Endothelial cell of umbilical vein (primary cell): ENCODE data around the gene MTHFR. TPM values are rescaled to one million over a fixed set of nuclear protein-coding genes. Genes with fewer than 3 reads are reported as not detected.

Experiments used
- BruUV-seq: library from RNA; stranded (reverse); fragments of 400-500 nt; replicated peaks from 2 replicates; lab custom pipeline; 2021; lab: Mats Ljungman, UMichigan
- CTCF ChIA-PET: fragments of 300-600, 350-600 bp; sonication (Branson Sonifier 250); formaldehyde crosslinking; loops from one replicate; lab custom pipeline; 2021; ENCODE audit warnings: antibody characterized with exemption, inconsistent platforms; lab: Charles Lee
- POLR2A ChIA-PET: fragments of 300-600, 350-600 bp; sonication (Branson Sonifier 250); formaldehyde crosslinking; loops from one replicate; lab custom pipeline; 2021; ENCODE audit warnings: antibody characterized with exemption, inconsistent platforms; lab: Charles Lee
- DNase-seq: peaks from one replicate; pipeline ENCODE4 v3.0.0-alpha.2; 2011; ENCODE audit warnings: low read depth, low spot score
- FAIRE-seq: peaks from 2 replicates; lab custom pipeline; 2011; peaks lifted over from hg19 to GRCh38; lab: Jason Lieb, UNC
- H2AFZ ChIP-seq: 2 replicates; pipeline ENCODE4 v1.6.0; 2012; ENCODE audit warnings: low read depth, low read length, control low read depth, inconsistent platforms
- H3K27ac ChIP-seq: 2 replicates; pipeline ENCODE4 v1.5.1; 2011; ENCODE audit warnings: low read depth, mild to moderate bottlenecking, control low read depth, low read length, moderate library complexity; ENCODE audit not compliant: insufficient read depth
- H3K27me3 ChIP-seq, 2 experiments: 2 replicates each; pipeline versions ENCODE4 v1.6.0 to v1.6.1; 2011; ENCODE audit warnings: low read length in 2 of 2, mixed read lengths in 1 of 2; ENCODE audit not compliant: control insufficient read depth in 2 of 2, insufficient read depth in 2 of 2
- H3K36me3 ChIP-seq, 2 experiments: 2 replicates in 1 of 2; 3 replicates in 1 of 2; pipeline ENCODE4 v1.5.1; 2011; ENCODE audit warnings: low read length in 2 of 2, mild to moderate bottlenecking in 1 of 2, moderate library complexity in 1 of 2; ENCODE audit not compliant: control insufficient read depth in 2 of 2, insufficient read depth in 2 of 2; ENCODE audit errors: extremely low read depth in 1 of 2
- H3K4me1 ChIP-seq: 3 replicates; pipeline ENCODE4 v1.5.1; 2011; ENCODE audit warnings: mild to moderate bottlenecking, low read length; ENCODE audit not compliant: control insufficient read depth, insufficient read depth; ENCODE audit errors: extremely low read depth
- H3K4me2 ChIP-seq: 2 replicates; pipeline ENCODE4 v1.6.1; 2011; ENCODE audit warnings: low read length, control low read depth, mixed read lengths; ENCODE audit not compliant: insufficient read depth
- H3K4me3 ChIP-seq, 3 experiments: fragments of 200-600 bp in 1 of 3; sonication (generic), shearing (Covaris generic) in 1 of 3; replicated peaks in 1 of 3; 2 replicates each; pipeline ENCODE4 v1.5.1; 2011 to 2016; ENCODE audit warnings: control low read depth in 3 of 3, low read length in 3 of 3, mild to moderate bottlenecking in 2 of 3, inconsistent platforms in 1 of 3, low read depth in 1 of 3, moderate library complexity in 1 of 3; ENCODE audit not compliant: insufficient read depth in 1 of 3
- H3K79me2 ChIP-seq: 2 replicates; pipeline ENCODE4 v1.6.0; 2012; ENCODE audit warnings: low read length, inconsistent platforms; ENCODE audit not compliant: control insufficient read depth, insufficient read depth
- H3K9ac ChIP-seq: replicated peaks from 2 replicates; pipeline ENCODE3; 2011; ENCODE audit warnings: low read length, control low read depth; ENCODE audit not compliant: insufficient read depth; ENCODE audit errors: extremely low read depth
- H3K9me1 ChIP-seq: replicated peaks from 3 replicates; pipeline ENCODE4 v1.6.0; 2011; ENCODE audit warnings: mild to moderate bottlenecking, low read length; ENCODE audit not compliant: control insufficient read depth, insufficient read depth; ENCODE audit errors: extremely low read depth
- H3K9me3 ChIP-seq: replicated peaks from 2 replicates; pipeline ENCODE4 v1.5.1; 2012; ENCODE audit warnings: low read length, inconsistent platforms; ENCODE audit not compliant: control insufficient read depth, insufficient read depth
- H4K20me1 ChIP-seq: replicated peaks from 2 replicates; pipeline ENCODE3; 2011; ENCODE audit warnings: mild to moderate bottlenecking, low read length; ENCODE audit not compliant: control insufficient read depth, insufficient read depth; ENCODE audit errors: extremely low read depth
- CTCF ChIP-seq, 2 donors: IDR thresholded peaks; 1 replicate in 1 of 2; 2 replicates in 1 of 2; pipeline ENCODE4 v1.5.1; 2011; ENCODE audit warnings: low read length in 2 of 2, mild to moderate bottlenecking in 2 of 2, moderate library complexity in 2 of 2, control low read depth in 1 of 2, inconsistent platforms in 1 of 2, low read depth in 1 of 2; ENCODE audit not compliant: insufficient read depth in 1 of 2; ENCODE audit errors: extremely low read depth in 1 of 2
- EZH2 ChIP-seq: IDR thresholded peaks from 2 replicates; pipeline ENCODE4 v1.6.1; 2012; ENCODE audit warnings: borderline replicate concordance, low read depth, mild to moderate bottlenecking, moderate library complexity, low read length, inconsistent platforms; ENCODE audit not compliant: severe bottlenecking
- FOS ChIP-seq: IDR thresholded peaks from 2 replicates; pipeline ENCODE4 v1.6.1; 2011; ENCODE audit warnings: mild to moderate bottlenecking, low read length, moderate library complexity, borderline replicate concordance; ENCODE audit not compliant: insufficient read depth
- GATA2 ChIP-seq: IDR thresholded peaks from 2 replicates; pipeline ENCODE4 v1.7.0; 2011; ENCODE audit warnings: low read depth, mild to moderate bottlenecking, moderate library complexity, mixed read lengths, low read length; ENCODE audit not compliant: insufficient read length, insufficient read depth
- JUN ChIP-seq: IDR thresholded peaks from 2 replicates; pipeline ENCODE4 v1.6.1; 2011; ENCODE audit warnings: borderline replicate concordance, low read depth; ENCODE audit not compliant: insufficient read length, insufficient read depth
- MAX ChIP-seq: IDR thresholded peaks from 2 replicates; pipeline ENCODE4 v1.6.1; 2011; ENCODE audit not compliant: insufficient read depth, insufficient read length
- MYC ChIP-seq: IDR thresholded peaks from one replicate; pipeline ENCODE4 v1.6.1; 2011; ENCODE audit warnings: mild to moderate bottlenecking, low read depth, low read length
- POLR2A ChIP-seq: IDR thresholded peaks from 2 replicates; pipeline ENCODE4 v1.6.1; 2012; ENCODE audit warnings: low read depth, mild to moderate bottlenecking, control low read depth, low read length
- POLR2AphosphoS5 ChIP-seq: IDR thresholded peaks from 2 replicates; pipeline ENCODE4 v1.6.1; 2012; ENCODE audit warnings: low read depth, mild to moderate bottlenecking, control low read depth, low read length, moderate library complexity; ENCODE audit not compliant: insufficient read depth
- dilution Hi-C: fragments of 300-500 bp; cut with MboI; formaldehyde crosslinking; loops from one replicate; pipeline ENCODE4 v1.15.0; 2019; ENCODE audit warnings: low sequenced_read_pairs; ENCODE audit not compliant: extremely low pct_ligation_motif_present
- intact Hi-C: fragments of 100-400 bp; cut with micrococcal nuclease; formaldehyde crosslinking; loops from one replicate; pipeline ENCODE4 v1.10.0; 2022
- polyA plus RNA-seq, 4 experiments: library from polyadenylated mRNA; depleted of rRNA in 3 of 4; stranded (reverse) in 3 of 4; unstranded in 1 of 4; fragments of >200 nt; gene quantifications; 2 replicates each; pipeline versions ENCODE4 v1.2.1 to v1.2.3, GENCODE V29; 2011 to 2012; ENCODE audit warnings: missing spikeins in 1 of 4
- total RNA-seq: library from RNA; stranded (reverse); gene quantifications from 2 replicates; pipeline ENCODE4 v1.2.3, GENCODE V29; 2021

Gene MTHFR
- total and polyA plus RNA-seq, 2 donors (not counting 3 experiments of a cell fraction or from before 2014, with no cell fraction given) = 13.8 to 25.3 TPM

GRCh38 chr1:11752359-11753088 lies 53.2 kb downstream of the MTHFR start:
- H3K9ac ChIP-seq = no peak overlapping the region
- H3K27ac ChIP-seq = no peak overlapping the region
- no peak for FAIRE-seq
- ChIA-PET CTCF (interaction anchor here (0.7 to 1.1 kb wide), 2 partner anchors 8 to 88 kb away, joined by 3 to 4 read pairs; partner anchors contain the start of gene FBXO6), POLR2A (no interaction called here)
- dilution Hi-C loops (no loop called here), intact Hi-C loops (no loop called here)
- no peak for TF ChIP-seq GATA2
- TF ChIP-seq MAX = no peak
- no peak for TF ChIP-seq MYC
- no peak for TF ChIP-seq JUN
- TF ChIP-seq CTCF (IDR thresholded peaks at IDR 0.05; ENCODE audit: extremely low read depth in 1 of 2, insufficient read depth in 1 of 2, low read depth in 1 of 2, low read length in 2 of 2) = no peak
- no peak for TF ChIP-seq POLR2AphosphoS5
- no peak for TF ChIP-seq FOS
- no peak for TF ChIP-seq POLR2A
- TF ChIP-seq EZH2 = no peak
- peaks cover 0 to 7% of the 10 kb centered on the region in 2 experiments for H3K36me3 ChIP-seq
- BruUV-seq = no TSS peak
- H2AFZ ChIP-seq = no peak overlapping the region
- H3K4me1 ChIP-seq = no peaks in the 10 kb centered on the region
- H3K4me2 ChIP-seq = no peak overlapping the region
- H3K4me3 ChIP-seq = no peak overlapping the region
- no peaks in the 10 kb centered on the region for H3K9me1 ChIP-seq
- no peaks in the 10 kb centered on the region for H3K27me3 ChIP-seq
- no peaks in the 10 kb centered on the region for H3K79me2 ChIP-seq
- DNase-seq = no peak
- H4K20me1 ChIP-seq = no peaks in the 10 kb centered on the region
- no peaks in the 10 kb centered on the region for H3K9me3 ChIP-seq
